Measurements from ENCODE around the gene CEP170B. TPM values are rescaled to one million over a fixed set of nuclear protein-coding genes. Genes with fewer than 3 reads are reported as not detected.
A peak's percentile ranks its signal among the peaks of the same experiment; 100 is the strongest.
"Not testable (repeated sequence)": the region's sequence is repeated elsewhere in the genome, so short reads cannot be mapped to it uniquely, and the experiment has no call there.

The CEP170B gene
- polyA plus RNA-seq, 2 donors: 19.8 to 37.5 TPM

GRCh38 chr14:104856869-104857860 lies 7.9 kb upstream of the CEP170B start:
- Histone ChIP-seq H3K4me3 (ENCODE audit: low read depth in 1 of 2, low read length in 2 of 2) (no peak overlapping the region), H3K4me1 (ENCODE audit: control insufficient read depth in 2 of 2, insufficient read depth in 2 of 2, low read length in 1 of 2) (no peaks in the 10 kb centered on the region), H3K27ac (ENCODE audit: low read depth in 2 of 2, low read length in 1 of 2) (no peak overlapping the region), H3K36me3 (ENCODE audit: control insufficient read depth in 2 of 2, insufficient read depth in 2 of 2, low read length in 1 of 2) (no peaks in the 10 kb centered on the region), H3K27me3 (ENCODE audit: control insufficient read depth in 1 of 2, insufficient read depth in 2 of 2, low read length in 2 of 2) (peaks cover 0 to 2% of the 10 kb centered on the region in 2 donors), H3K9me3 (ENCODE audit: control insufficient read depth in 2 of 2, insufficient read depth in 1 of 2, low read depth in 1 of 2, low read length in 1 of 2) (no peaks in the 10 kb centered on the region)
- 73% methylated on average over 25 of the region's 25 CpGs for WGBS, 2 donors

GRCh38 chr14:104857931-104858330 lies 7.1 kb upstream of the CEP170B start:
- H3K9me3 ChIP-seq (ENCODE audit: control insufficient read depth in 2 of 2, insufficient read depth in 1 of 2, low read depth in 1 of 2, low read length in 1 of 2); H3K4me1 ChIP-seq (ENCODE audit: control insufficient read depth in 2 of 2, insufficient read depth in 2 of 2, low read length in 1 of 2); H3K27ac ChIP-seq (ENCODE audit: low read depth in 2 of 2, low read length in 1 of 2); H3K36me3 ChIP-seq (ENCODE audit: control insufficient read depth in 2 of 2, insufficient read depth in 2 of 2, low read length in 1 of 2); H3K4me3 ChIP-seq (ENCODE audit: low read depth in 1 of 2, low read length in 2 of 2); H3K27me3 ChIP-seq (ENCODE audit: control insufficient read depth in 1 of 2, insufficient read depth in 2 of 2, low read length in 2 of 2): not testable (repeated sequence)
- WGBS, 2 donors: 91 to 93% methylated on average over 6 of the region's 6 CpGs

- Histone ChIP-seq H3K4me1 (ENCODE audit: control insufficient read depth in 2 of 2, insufficient read depth in 2 of 2, low read length in 1 of 2) (peaks cover 0 to 2% of the 10 kb centered on the region in 2 donors), H3K9me3 (ENCODE audit: control insufficient read depth in 2 of 2, insufficient read depth in 1 of 2, low read depth in 1 of 2, low read length in 1 of 2) (no peaks in the 10 kb centered on the region), H3K27me3 (ENCODE audit: control insufficient read depth in 1 of 2, insufficient read depth in 2 of 2, low read length in 2 of 2) (no peaks in the 10 kb centered on the region), H3K4me3 (ENCODE audit: low read depth in 1 of 2, low read length in 2 of 2) (no peak overlapping the region), H3K27ac (ENCODE audit: low read depth in 2 of 2, low read length in 1 of 2) (no peak overlapping the region), H3K36me3 (ENCODE audit: control insufficient read depth in 2 of 2, insufficient read depth in 2 of 2, low read length in 1 of 2) (no peaks in the 10 kb centered on the region)
- 79 to 81% methylated on average over 8 of the region's 8 CpGs for whole genome bisulfite sequencing, 2 donors
Observed at GRCh38 chr14:104858811-104859426, 6.1 kb upstream of the CEP170B start.

GRCh38 chr14:104859900-104860299 lies 5.2 kb upstream of the CEP170B start:
- 98% methylated on average over 4 of the region's 4 CpGs for WGBS, 2 donors
- H3K9me3 ChIP-seq (ENCODE audit: control insufficient read depth in 2 of 2, insufficient read depth in 1 of 2, low read depth in 1 of 2, low read length in 1 of 2): no peaks in the 10 kb centered on the region

GRCh38 chr14:104860414-104860813 lies 4.7 kb upstream of the CEP170B start:
- Histone ChIP-seq H3K27ac (ENCODE audit: low read depth in 2 of 2, low read length in 1 of 2) (no peak overlapping the region), H3K27me3 (ENCODE audit: control insufficient read depth in 1 of 2, insufficient read depth in 2 of 2, low read length in 2 of 2) (no peaks in the 10 kb centered on the region), H3K4me1 (ENCODE audit: control insufficient read depth in 2 of 2, insufficient read depth in 2 of 2, low read length in 1 of 2) (peaks cover 0 to 3% of the 10 kb centered on the region in 2 donors), H3K4me3 (ENCODE audit: low read depth in 1 of 2, low read length in 2 of 2) (no peak overlapping the region), H3K36me3 (ENCODE audit: control insufficient read depth in 2 of 2, insufficient read depth in 2 of 2, low read length in 1 of 2) (no peaks in the 10 kb centered on the region), H3K9me3 (ENCODE audit: control insufficient read depth in 2 of 2, insufficient read depth in 1 of 2, low read depth in 1 of 2, low read length in 1 of 2) (no peaks in the 10 kb centered on the region)

More at GRCh38 chr14:104859900-104860299, 5.2 kb upstream of the CEP170B start:
- Histone ChIP-seq H3K27me3 (ENCODE audit: control insufficient read depth in 1 of 2, insufficient read depth in 2 of 2, low read length in 2 of 2) (no peaks in the 10 kb centered on the region), H3K36me3 (ENCODE audit: control insufficient read depth in 2 of 2, insufficient read depth in 2 of 2, low read length in 1 of 2) (no peaks in the 10 kb centered on the region), H3K4me1 (ENCODE audit: control insufficient read depth in 2 of 2, insufficient read depth in 2 of 2, low read length in 1 of 2) (peaks cover 0 to 3% of the 10 kb centered on the region in 2 donors), H3K27ac (ENCODE audit: low read depth in 2 of 2, low read length in 1 of 2) (no peak overlapping the region), H3K4me3 (ENCODE audit: low read depth in 1 of 2, low read length in 2 of 2) (no peak overlapping the region)

GRCh38 chr14:104863131-104863862 lies 1.8 kb upstream of the CEP170B start:
- no peaks in the 10 kb centered on the region for H3K9me3 ChIP-seq (ENCODE audit: control insufficient read depth in 2 of 2, insufficient read depth in 1 of 2, low read depth in 1 of 2, low read length in 1 of 2)
- 68 to 71% methylated on average over 13 of the region's 13 CpGs for WGBS, 2 donors
- no peaks in the 10 kb centered on the region for H3K27me3 ChIP-seq (ENCODE audit: control insufficient read depth in 1 of 2, insufficient read depth in 2 of 2, low read length in 2 of 2)
- peaks cover 0 to 5% of the 10 kb centered on the region in 2 donors for H3K36me3 ChIP-seq (ENCODE audit: control insufficient read depth in 2 of 2, insufficient read depth in 2 of 2, low read length in 1 of 2)
- H3K4me3 ChIP-seq (ENCODE audit: low read depth in 1 of 2, low read length in 2 of 2): peak overlapping the region in 1 of 2 donors; percentile 66
- H3K27ac ChIP-seq (ENCODE audit: low read depth in 2 of 2, low read length in 1 of 2): no peak overlapping the region
- peaks cover 13 to 21% of the 10 kb centered on the region in 2 donors for H3K4me1 ChIP-seq (ENCODE audit: control insufficient read depth in 2 of 2, insufficient read depth in 2 of 2, low read length in 1 of 2)

GRCh38 chr14:104863923-104864266 lies 1.2 kb upstream of the CEP170B start:
- H3K9me3 ChIP-seq (ENCODE audit: control insufficient read depth in 2 of 2, insufficient read depth in 1 of 2, low read depth in 1 of 2, low read length in 1 of 2): no peaks in the 10 kb centered on the region
- H3K4me3 ChIP-seq (ENCODE audit: low read depth in 1 of 2, low read length in 2 of 2): peak overlapping the region; percentile 58 to 66
- 4 to 8% methylated on average over 11 to 13 of the region's 13 CpGs for WGBS, 2 donors
- H3K36me3 ChIP-seq (ENCODE audit: control insufficient read depth in 2 of 2, insufficient read depth in 2 of 2, low read length in 1 of 2): peaks cover 0 to 7% of the 10 kb centered on the region in 2 donors
- peaks cover 13 to 21% of the 10 kb centered on the region in 2 donors for H3K4me1 ChIP-seq (ENCODE audit: control insufficient read depth in 2 of 2, insufficient read depth in 2 of 2, low read length in 1 of 2)
- H3K27ac ChIP-seq (ENCODE audit: low read depth in 2 of 2, low read length in 1 of 2): peak overlapping the region; percentile 86 to 97
- no peaks in the 10 kb centered on the region for H3K27me3 ChIP-seq (ENCODE audit: control insufficient read depth in 1 of 2, insufficient read depth in 2 of 2, low read length in 2 of 2)

GRCh38 chr14:104864267-104865080 lies 594 bp upstream of the CEP170B start:
- Histone ChIP-seq H3K4me3 (ENCODE audit: low read depth in 1 of 2, low read length in 2 of 2) (peak overlapping the region; percentile 58 to 66), H3K4me1 (ENCODE audit: control insufficient read depth in 2 of 2, insufficient read depth in 2 of 2, low read length in 1 of 2) (peaks cover 13 to 24% of the 10 kb centered on the region in 2 donors), H3K27ac (ENCODE audit: low read depth in 2 of 2, low read length in 1 of 2) (peak overlapping the region; percentile 86 to 97), H3K36me3 (ENCODE audit: control insufficient read depth in 2 of 2, insufficient read depth in 2 of 2, low read length in 1 of 2) (peaks cover 0 to 12% of the 10 kb centered on the region in 2 donors), H3K27me3 (ENCODE audit: control insufficient read depth in 1 of 2, insufficient read depth in 2 of 2, low read length in 2 of 2) (no peaks in the 10 kb centered on the region), H3K9me3 (ENCODE audit: control insufficient read depth in 2 of 2, insufficient read depth in 1 of 2, low read depth in 1 of 2, low read length in 1 of 2) (no peaks in the 10 kb centered on the region)
- WGBS, 2 donors: 1 to 2% methylated on average over 65 to 70 of the region's 70 CpGs
